SH-SY5Y (cell line): ENCODE data around the gene LAMB1.

Experiments used
- GATA2 ChIP-seq: IDR thresholded peaks from 2 replicates; pipeline ENCODE4 v1.6.1; 2011; ENCODE audit warnings: mild to moderate bottlenecking, low read depth, low read length
- GATA3 ChIP-seq: IDR thresholded peaks from 2 replicates; pipeline ENCODE4 v1.6.1; 2011; ENCODE audit warnings: low read depth, mild to moderate bottlenecking, low read length, moderate library complexity

- no peak for TF ChIP-seq GATA2
- no peak for TF ChIP-seq GATA3
Measured at GRCh38 chr7:107890962-107891635, 111.9 kb downstream of the LAMB1 start, which contains the start of gene DLD.
